ENCODE results near the gene CALHM2. TPM values are rescaled to one million over a fixed set of nuclear protein-coding genes. Genes with fewer than 3 reads are reported as not detected.

Gene CALHM2
- total RNA-seq, 2 donors from 2014 or later: 23.8 to 57.7 TPM

GRCh38 chr10:103441611-103442010, 10.6 kb downstream of the CALHM2 start:
- Histone ChIP-seq H3K27ac (peak overlapping the region; percentile 30 to 40), H3K4me3 (no peak overlapping the region), H3K9me3 (no peaks in the 10 kb centered on the region), H3K4me1 (peaks cover 0 to 49% of the 10 kb centered on the region in 2 donors), H3K27me3 (no peaks in the 10 kb centered on the region), H3K36me3 (peaks cover 82% of the 10 kb centered on the region)
- no peak for TF ChIP-seq CTCF (IDR thresholded peaks at IDR 0.05)
- no peak for DNase-seq (ENCODE audit: low spot score)

GRCh38 chr10:103441206-103441605, 11.0 kb downstream of the CALHM2 start:
- Histone ChIP-seq H3K36me3 (peaks cover 84% of the 10 kb centered on the region), H3K4me3 (no peak overlapping the region), H3K9me3 (no peaks in the 10 kb centered on the region), H3K27me3 (no peaks in the 10 kb centered on the region), H3K4me1 (peaks cover 0 to 45% of the 10 kb centered on the region in 2 donors), H3K27ac (peak overlapping the region in 1 of 2 donors; percentile 40)
- no peak for TF ChIP-seq CTCF (IDR thresholded peaks at IDR 0.05)
- no peak for DNase-seq (ENCODE audit: low spot score)

- H3K4me1 ChIP-seq: peaks cover 0 to 37% of the 10 kb centered on the region in 2 donors
- H3K27ac ChIP-seq: no peak overlapping the region
- no peaks in the 10 kb centered on the region for H3K27me3 ChIP-seq
- DNase-seq (ENCODE audit: low spot score): no peak
- H3K9me3 ChIP-seq: no peaks in the 10 kb centered on the region
- H3K36me3 ChIP-seq: peaks cover 87% of the 10 kb centered on the region
- H3K4me3 ChIP-seq: no peak overlapping the region
- TF ChIP-seq CTCF (IDR thresholded peaks at IDR 0.05): no peak
These were observed 11.8 kb downstream of the CALHM2 start for GRCh38 chr10:103440416-103440815.

- DNase-seq (ENCODE audit: low spot score): no peak
- no peak overlapping the region for H3K4me3 ChIP-seq
- no peaks in the 10 kb centered on the region for H3K9me3 ChIP-seq
- peaks cover 87% of the 10 kb centered on the region for H3K36me3 ChIP-seq
- peaks cover 0 to 31% of the 10 kb centered on the region in 2 donors for H3K4me1 ChIP-seq
- no peak overlapping the region for H3K27ac ChIP-seq
- H3K27me3 ChIP-seq: no peaks in the 10 kb centered on the region
- no peak for TF ChIP-seq CTCF (IDR thresholded peaks at IDR 0.05)
These were observed 12.4 kb downstream of the CALHM2 start for GRCh38 chr10:103439776-103440175.

GRCh38 chr10:103433858-103434257, 18.3 kb downstream of the CALHM2 start:
- H3K4me1 ChIP-seq: no peaks in the 10 kb centered on the region
- H3K36me3 ChIP-seq: peaks cover 82% of the 10 kb centered on the region
- no peak for DNase-seq (ENCODE audit: low spot score)
- H3K27me3 ChIP-seq: no peaks in the 10 kb centered on the region
- peak overlapping the region in 1 of 2 donors; percentile 4 for H3K27ac ChIP-seq
- no peaks in the 10 kb centered on the region for H3K9me3 ChIP-seq
- no peak overlapping the region for H3K4me3 ChIP-seq
- no peak for TF ChIP-seq CTCF (IDR thresholded peaks at IDR 0.05)

GRCh38 chr10:103431902-103432301, 20.3 kb downstream of the CALHM2 start:
- DNase-seq (ENCODE audit: low spot score): no peak
- Histone ChIP-seq H3K4me1 (no peaks in the 10 kb centered on the region), H3K27me3 (no peaks in the 10 kb centered on the region), H3K36me3 (peaks cover 73% of the 10 kb centered on the region), H3K9me3 (no peaks in the 10 kb centered on the region), H3K27ac (no peak overlapping the region), H3K4me3 (no peak overlapping the region)
- TF ChIP-seq CTCF (IDR thresholded peaks at IDR 0.05): no peak
